OCI-LY7 (cell line): ENCODE measurements around the gene AGPAT3.

Source experiments
- EZH2phosphoT487 ChIP-seq: fragments of 200-600 bp; sonication (generic); IDR thresholded peaks from 2 replicates; pipeline ENCODE4 v1.6.1; 2018; ENCODE audit warnings: low read depth, borderline replicate concordance, mild to moderate bottlenecking, mixed run types, antibody characterized with exemption, low read length, moderate library complexity, mixed read lengths
- TF ChIP-seq, protein P1 (sequence below): fragments of 200-600 bp; sonication (generic); conservative IDR thresholded peaks from 2 replicates; pipeline ENCODE4 v1.5.1; 2014; ENCODE audit warnings: mild to moderate bottlenecking, antibody characterized with exemption, low read length, moderate library complexity, mixed read lengths

DNA sequence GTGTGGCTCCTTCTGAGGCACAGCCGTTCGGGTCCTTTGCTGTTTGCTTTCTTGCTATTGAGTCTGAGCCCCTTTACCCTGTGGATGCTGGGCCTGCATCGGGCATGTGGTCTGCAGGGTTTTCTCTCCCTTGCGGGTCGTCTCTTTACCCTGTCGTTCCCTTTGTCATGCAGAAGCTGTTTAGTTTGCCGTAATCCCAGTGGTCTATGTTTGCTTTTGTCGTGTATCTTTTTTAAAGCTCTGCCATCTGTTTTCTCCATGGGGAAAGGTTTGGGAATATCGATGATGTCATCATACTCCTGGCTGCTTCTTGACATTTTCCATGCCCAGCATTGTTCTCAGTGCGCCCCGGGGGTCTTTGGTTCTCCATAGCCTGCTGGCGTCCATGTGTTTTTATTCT is 68.2 kb downstream of the AGPAT3 start:
- TF ChIP-seq, protein P1, sequence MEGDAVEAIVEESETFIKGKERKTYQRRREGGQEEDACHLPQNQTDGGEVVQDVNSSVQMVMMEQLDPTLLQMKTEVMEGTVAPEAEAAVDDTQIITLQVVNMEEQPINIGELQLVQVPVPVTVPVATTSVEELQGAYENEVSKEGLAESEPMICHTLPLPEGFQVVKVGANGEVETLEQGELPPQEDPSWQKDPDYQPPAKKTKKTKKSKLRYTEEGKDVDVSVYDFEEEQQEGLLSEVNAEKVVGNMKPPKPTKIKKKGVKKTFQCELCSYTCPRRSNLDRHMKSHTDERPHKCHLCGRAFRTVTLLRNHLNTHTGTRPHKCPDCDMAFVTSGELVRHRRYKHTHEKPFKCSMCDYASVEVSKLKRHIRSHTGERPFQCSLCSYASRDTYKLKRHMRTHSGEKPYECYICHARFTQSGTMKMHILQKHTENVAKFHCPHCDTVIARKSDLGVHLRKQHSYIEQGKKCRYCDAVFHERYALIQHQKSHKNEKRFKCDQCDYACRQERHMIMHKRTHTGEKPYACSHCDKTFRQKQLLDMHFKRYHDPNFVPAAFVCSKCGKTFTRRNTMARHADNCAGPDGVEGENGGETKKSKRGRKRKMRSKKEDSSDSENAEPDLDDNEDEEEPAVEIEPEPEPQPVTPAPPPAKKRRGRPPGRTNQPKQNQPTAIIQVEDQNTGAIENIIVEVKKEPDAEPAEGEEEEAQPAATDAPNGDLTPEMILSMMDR, result no peak
- TF ChIP-seq EZH2phosphoT487, result no peak
